ENCODE results near the gene ATAD3B.
A peak's percentile ranks its signal among the peaks of the same experiment; 100 is the strongest.
"Not testable (repeated sequence)": the region's sequence is repeated elsewhere in the genome, so short reads cannot be mapped to it uniquely, and the experiment has no call there.

Gene ATAD3B

DNA sequence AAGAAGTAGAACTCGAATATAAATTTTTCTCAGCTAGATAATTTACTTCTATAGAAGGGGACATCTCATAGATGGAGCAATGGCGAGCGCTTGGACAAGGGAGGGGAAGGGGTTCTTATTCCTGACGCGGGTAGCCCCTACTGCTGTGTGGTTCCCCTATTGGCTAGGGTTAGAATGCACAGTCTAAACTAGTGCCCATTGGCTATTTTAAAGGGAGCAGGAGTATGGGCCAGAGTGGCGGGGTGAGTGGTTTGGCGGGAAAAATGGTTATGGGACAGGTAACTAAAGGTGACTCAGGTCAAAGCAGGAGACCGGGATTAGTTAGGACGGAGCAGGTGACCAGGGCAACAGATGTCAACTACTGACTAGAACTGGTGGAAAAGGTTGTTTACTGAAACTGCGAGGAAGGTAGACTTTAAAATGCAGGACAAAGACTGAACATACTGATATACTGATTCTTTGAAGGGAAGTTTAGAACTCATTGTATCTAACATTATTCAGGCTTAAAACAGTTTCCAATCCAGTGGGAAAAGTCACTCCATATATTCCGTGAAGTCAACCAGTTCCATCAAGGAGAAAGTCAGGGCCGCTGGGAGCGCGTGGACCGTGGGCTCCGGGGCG lies 39.5 kb downstream of the ATAD3B start:
- DNase-seq (ENCODE audit: low read depth, low spot score), result peak; percentile 28

- DNase-seq (ENCODE audit: low read depth, low spot score), result peak; percentile 99
These were observed 40.1 kb downstream of the ATAD3B start, which contains the start of gene ATAD3A for GRCh38 chr1:1511533-1512285. Gene ATAD3A, plus strand, starts transcription at chr1:1512162. Its CDS starts 107 bp downstream, at chr1:1512269.

DNA sequence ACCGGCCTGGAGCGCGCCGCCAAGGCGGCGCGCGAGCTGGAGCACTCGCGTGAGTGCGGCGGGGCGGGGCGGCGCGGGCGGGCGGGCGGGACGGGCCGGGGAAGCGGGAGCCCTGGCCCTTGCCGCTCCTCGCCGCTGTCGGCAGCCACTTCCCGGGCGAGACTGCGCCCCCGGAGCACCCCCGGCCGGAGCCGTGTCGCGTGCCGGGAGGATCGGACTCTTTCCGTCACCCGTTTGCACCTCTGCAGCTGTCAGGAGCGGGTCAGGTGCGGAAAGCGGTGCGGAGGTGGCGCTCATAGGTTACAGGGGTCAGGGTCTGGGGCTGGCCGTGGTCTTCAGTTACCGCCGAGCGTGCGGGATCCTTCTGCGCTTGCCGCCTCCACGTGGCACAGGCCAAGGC lies 40.9 kb downstream of the ATAD3B start:
- DNase-seq (ENCODE audit: low read depth, low spot score), result not testable (repeated sequence)

GRCh38 chr1:1513675-1514074 lies 42.1 kb downstream of the ATAD3B start:
- DNase-seq (ENCODE audit: low read depth, low spot score), result not testable (repeated sequence)

- DNase-seq (ENCODE audit: low read depth, low spot score), result not testable (repeated sequence)
These were observed 42.8 kb downstream of the ATAD3B start for GRCh38 chr1:1514376-1514775.

- DNase-seq (ENCODE audit: low read depth, low spot score), result not testable (repeated sequence)
These were observed 45.4 kb downstream of the ATAD3B start for GRCh38 chr1:1516923-1517322.

DNA sequence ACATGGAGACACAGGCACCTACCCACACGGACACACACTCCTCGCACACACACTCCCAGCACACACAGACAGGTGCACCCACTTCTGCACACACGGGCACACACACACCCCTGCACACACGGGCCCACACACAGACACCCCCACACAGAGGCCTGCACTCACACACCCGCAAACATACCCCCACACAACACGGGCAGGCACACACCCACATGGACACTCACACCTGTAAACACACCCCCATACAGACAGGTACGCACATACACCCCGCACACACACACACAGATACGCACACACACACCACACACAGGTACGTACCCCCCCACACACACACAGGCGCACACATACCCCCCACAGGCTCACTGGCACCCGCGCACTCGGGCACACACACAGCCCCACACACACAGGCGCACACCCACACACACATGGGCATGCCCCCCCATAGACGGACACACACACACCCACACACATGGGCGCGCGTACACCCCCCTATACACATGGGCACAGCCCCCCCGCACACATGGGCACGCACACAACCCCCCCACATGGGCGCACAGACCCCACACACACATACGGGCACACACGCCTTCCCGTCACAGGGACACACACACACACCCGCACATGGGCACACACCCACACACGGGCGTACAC lies 46.5 kb downstream of the ATAD3B start:
- DNase-seq (ENCODE audit: low read depth, low spot score), result no peak

- not testable (repeated sequence) for DNase-seq (ENCODE audit: low read depth, low spot score)
These were observed 47.0 kb downstream of the ATAD3B start for GRCh38 chr1:1518621-1519007.

- DNase-seq (ENCODE audit: low read depth, low spot score), result not testable (repeated sequence)
These were observed 48.4 kb downstream of the ATAD3B start for GRCh38 chr1:1519805-1520505.

- no peak for DNase-seq (ENCODE audit: low read depth, low spot score)
These were observed 49.8 kb downstream of the ATAD3B start for GRCh38 chr1:1521331-1521730.

- not testable (repeated sequence) for DNase-seq (ENCODE audit: low read depth, low spot score)
These were observed 51.0 kb downstream of the ATAD3B start for GRCh38 chr1:1522536-1522935.

DNA sequence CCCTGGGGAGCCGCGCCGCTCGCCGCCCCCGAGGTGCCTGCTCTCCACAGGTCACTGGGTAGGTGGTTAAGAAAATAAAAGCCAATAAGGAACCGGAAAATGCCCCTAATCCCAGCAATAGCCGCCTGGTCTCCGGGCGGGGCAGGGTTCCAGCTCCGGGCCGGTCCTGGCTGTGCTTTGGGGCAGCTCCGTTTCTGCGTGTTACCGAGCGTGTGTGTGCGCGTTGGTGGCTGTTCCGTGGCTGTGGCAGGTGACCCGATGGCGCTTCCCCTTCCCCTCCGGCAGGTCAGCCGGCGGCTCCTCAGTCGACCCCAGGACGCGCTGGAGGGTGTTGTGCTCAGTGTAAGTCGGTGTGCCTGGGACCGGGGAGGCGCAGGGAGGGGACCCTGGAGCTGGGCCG lies 51.7 kb downstream of the ATAD3B start:
- DNase-seq (ENCODE audit: low read depth, low spot score), result not testable (repeated sequence)

DNA sequence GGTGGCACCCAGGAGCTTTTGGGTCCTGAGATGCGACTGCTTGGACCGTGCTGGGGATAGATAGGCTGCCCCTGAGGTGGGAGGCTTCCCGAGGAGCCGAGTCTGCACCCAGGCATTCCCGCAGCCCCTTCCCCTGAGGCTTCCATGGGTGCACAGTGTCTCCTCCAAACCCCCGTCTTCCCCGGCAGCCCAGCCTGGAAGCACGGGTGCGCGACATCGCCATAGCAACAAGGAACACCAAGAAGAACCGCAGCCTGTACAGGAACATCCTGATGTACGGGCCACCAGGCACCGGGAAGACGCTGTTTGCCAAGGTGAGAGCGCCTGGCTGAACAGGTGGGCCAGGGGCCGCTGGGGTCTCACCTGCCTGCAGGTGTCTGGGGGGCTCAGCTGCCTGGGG lies 52.1 kb downstream of the ATAD3B start:
- DNase-seq (ENCODE audit: low read depth, low spot score), result not testable (repeated sequence)

DNA sequence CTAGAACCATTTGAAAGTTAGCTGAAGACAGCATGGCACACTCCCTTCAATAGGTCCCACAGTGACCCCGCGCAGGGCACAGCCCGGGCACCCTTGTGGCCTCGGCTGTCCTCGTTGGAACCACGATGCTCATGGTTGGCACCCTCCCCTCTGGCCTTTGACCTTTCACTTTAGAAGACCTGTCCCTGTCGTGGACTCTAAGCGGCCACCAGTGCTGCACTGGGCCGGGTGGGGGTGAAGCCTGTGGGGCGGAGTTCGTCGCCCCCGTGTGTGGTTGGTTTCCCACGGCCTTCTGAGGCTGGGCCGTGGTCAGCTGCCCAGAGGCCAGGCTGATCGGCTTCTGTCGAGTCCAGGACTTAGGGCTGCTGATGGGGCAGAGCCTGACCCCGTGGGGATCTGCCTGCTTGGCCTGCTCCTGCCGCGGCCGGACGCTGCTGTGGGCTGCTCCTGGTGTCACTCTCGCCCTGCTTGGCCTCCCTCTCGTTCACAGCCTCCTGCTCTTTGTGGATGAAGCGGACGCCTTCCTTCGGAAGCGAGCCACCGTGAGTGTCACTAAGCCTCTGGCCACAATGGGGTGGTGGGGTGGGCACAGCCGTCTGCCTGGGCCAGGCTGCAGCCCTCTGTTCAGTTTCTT lies 53.3 kb downstream of the ATAD3B start:
- not testable (repeated sequence) for DNase-seq (ENCODE audit: low read depth, low spot score)

- not testable (repeated sequence) for DNase-seq (ENCODE audit: low read depth, low spot score)
These were observed 54.9 kb downstream of the ATAD3B start for GRCh38 chr1:1526476-1526875.

DNA sequence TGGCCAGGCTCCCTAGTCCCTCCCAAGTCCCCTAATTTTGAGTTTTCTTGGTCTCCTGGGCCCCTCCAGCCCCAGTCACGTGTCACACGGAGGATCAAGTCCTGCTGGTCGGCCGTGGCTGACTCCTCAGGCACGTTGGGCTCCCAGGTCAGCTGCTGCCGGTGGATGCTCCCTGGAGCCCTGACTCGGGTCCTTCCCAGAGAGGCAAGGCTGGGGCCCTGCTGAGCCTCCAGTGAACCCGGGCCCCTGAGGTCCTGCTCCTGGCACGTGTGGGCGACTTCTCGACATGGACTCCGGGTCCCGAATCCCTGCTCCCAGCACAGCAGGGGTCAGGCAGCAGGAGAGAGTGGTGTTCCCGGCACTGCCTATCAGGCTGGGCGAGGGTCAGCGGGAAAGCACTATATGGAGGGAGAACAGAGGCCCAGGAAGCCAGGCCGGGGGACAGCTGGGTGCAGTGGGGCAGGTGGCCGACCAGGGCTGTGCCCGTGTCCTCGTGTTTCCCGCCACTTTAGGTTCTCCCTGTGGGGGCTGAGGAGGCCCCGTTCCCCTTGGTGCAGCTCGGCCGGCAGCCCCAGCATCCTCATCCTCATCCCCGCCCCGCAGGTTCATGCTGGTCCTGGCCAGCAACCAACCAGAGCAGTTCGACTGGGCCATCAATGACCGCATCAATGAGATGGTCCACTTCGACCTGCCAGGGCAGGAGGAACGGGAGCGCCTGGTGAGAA lies 55.7 kb downstream of the ATAD3B start:
- DNase-seq (ENCODE audit: low read depth, low spot score), result no peak

DNA sequence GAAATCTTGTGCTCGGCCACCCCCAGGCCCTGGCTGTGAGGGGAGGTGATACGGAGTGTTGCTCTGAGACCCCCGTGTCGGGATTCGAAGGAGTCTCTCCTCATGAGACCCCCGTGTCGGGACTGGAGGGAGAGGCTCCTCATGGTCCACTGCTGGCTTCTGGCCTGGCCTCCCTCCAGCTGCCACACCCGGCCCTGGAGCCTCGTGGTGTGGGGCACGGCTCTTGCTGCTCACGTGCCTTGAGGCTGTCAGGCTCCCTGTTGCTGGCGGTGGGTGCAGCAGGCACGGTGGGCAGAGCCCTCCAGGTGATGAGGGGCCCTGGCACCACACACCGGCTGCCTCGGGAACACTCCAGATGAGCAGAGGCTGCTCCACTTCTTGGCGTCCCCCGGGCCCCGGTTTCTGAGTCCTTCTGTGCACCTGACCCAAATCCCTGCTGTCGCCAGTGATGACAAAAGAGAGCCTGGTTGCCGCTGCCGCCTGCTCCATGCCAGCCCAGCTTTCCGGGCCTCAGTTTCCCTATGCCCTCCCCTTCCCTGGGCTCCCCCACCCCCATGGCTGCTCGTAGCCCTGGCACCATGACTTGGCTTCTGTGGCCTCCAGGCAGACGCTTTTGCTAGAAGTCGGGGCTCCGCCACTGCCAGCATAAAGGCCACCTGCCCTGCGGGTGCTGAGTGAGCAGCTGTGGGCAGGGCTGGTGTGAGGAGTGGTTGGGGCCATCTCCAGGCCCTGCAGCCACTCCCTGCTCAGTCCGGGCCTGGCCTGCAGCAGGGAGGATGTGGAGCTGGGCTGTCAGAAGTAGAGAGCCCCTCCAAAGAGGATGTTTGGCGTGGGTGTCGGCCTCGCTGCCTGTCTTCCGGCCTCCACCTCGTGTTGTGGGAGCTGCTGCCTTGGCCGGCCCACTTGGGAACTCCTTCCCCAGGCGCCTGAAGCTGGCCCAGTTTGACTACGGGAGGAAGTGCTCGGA lies 57.0 kb downstream of the ATAD3B start:
- DNase-seq (ENCODE audit: low read depth, low spot score), result no peak

DNA sequence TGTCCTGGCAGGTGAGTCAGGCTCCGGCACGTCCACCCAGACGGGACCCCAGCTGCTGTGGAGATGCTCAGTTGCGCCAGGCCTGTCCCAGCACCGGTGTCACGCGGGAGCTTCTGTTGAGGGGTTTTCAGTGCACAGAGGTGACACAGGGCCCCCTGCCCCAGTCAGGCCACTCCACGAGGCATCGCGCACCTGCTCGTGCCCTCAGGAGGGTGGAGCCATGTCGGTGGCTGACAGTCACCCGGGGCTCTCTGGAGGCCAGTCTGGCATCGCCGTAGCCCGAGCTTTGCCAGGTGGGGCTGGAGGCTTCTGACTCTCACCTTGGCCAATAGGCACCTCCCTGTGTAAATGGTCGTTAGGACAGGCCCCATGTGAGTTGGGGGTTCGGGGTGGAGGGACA lies 57.8 kb downstream of the ATAD3B start:
- no peak for DNase-seq (ENCODE audit: low read depth, low spot score)

- no peak for DNase-seq (ENCODE audit: low read depth, low spot score)
These were observed 58.4 kb downstream of the ATAD3B start for GRCh38 chr1:1529936-1530335.

GRCh38 chr1:1531947-1532346 lies 60.4 kb downstream of the ATAD3B start:
- DNase-seq (ENCODE audit: low read depth, low spot score), result no peak
